Suprapubic skin (tissue), 4 donors: ENCODE measurements around the gene CDYL2.

ENCODE experiments used
- CTCF ChIP-seq, 2 donors: fragments of 200-600 bp in 1 of 2; fragments of 450-650 bp in 1 of 2; sonication (generic) in 1 of 2; IDR thresholded peaks; one replicate each; pipeline ENCODE4 v1.5.1; 2016 to 2019; ENCODE audit warnings: antibody characterized with exemption in 2 of 2, mild to moderate bottlenecking in 1 of 2, moderate library complexity in 1 of 2
- EP300 ChIP-seq: sonication (generic); formaldehyde crosslinking; IDR thresholded peaks from one replicate; pipeline ENCODE4 v1.6.1; 2017; ENCODE audit warnings: antibody characterized with exemption
- POLR2A ChIP-seq, 2 donors: fragments of 450-650 bp; IDR thresholded peaks; one replicate each; pipeline ENCODE4 v1.6.1; 2017; ENCODE audit warnings: antibody characterized with exemption in 2 of 2, mild to moderate bottlenecking in 2 of 2, moderate library complexity in 2 of 2
- POLR2AphosphoS5 ChIP-seq, 3 donors: sonication (generic); formaldehyde crosslinking; IDR thresholded peaks; one replicate each; pipeline ENCODE4 v1.6.1; 2017; ENCODE audit warnings: antibody characterized with exemption in 3 of 3

GRCh38 chr16:80738521-80738920 is 65.9 kb downstream of the CDYL2 start:
- TF ChIP-seq CTCF (IDR thresholded peaks at IDR 0.05) (no peak), POLR2A (IDR thresholded peaks at IDR 0.05) (no peak), EP300 (no peak), POLR2AphosphoS5 (IDR thresholded peaks at IDR 0.05) (no peak)
